H9 (cell line): ENCODE results near the gene ATG2B. TPM values are rescaled to one million over a fixed set of nuclear protein-coding genes. Genes with fewer than 3 reads are reported as not detected.

Source experiments
- DNase-seq: peaks from one replicate; pipeline ENCODE4 v3.0.0-alpha.2; 2017
- H2AFZ ChIP-seq: one replicate; pipeline ENCODE4 v1.6.1; 2013; ENCODE audit warnings: mild to moderate bottlenecking, low read length, control low read depth, moderate library complexity
- H2AK5ac ChIP-seq: 2 replicates; pipeline ENCODE4 v1.6.1; 2013; ENCODE audit warnings: low read length, control low read depth, mixed read lengths; ENCODE audit not compliant: insufficient read length
- H2BK120ac ChIP-seq: one replicate; pipeline ENCODE4 v1.6.1; 2013; ENCODE audit warnings: low read depth, mild to moderate bottlenecking, low read length, control low read depth, inconsistent platforms; ENCODE audit not compliant: poor library complexity, severe bottlenecking
- H2BK12ac ChIP-seq: 2 replicates; pipeline ENCODE4 v1.6.1; 2013; ENCODE audit warnings: low read length, control low read depth, mixed read lengths, low read depth; ENCODE audit not compliant: insufficient read length
- H2BK15ac ChIP-seq: 2 replicates; pipeline ENCODE4 v1.6.1; 2013; ENCODE audit warnings: low read depth, low read length, control low read depth
- H2BK20ac ChIP-seq: one replicate; pipeline ENCODE4 v1.6.1; 2013; ENCODE audit warnings: low read depth, mild to moderate bottlenecking, low read length, control low read depth, inconsistent platforms; ENCODE audit not compliant: poor library complexity, severe bottlenecking
- H2BK5ac ChIP-seq: 2 replicates; pipeline ENCODE4 v1.6.1; 2013; ENCODE audit warnings: low read length, control low read depth, mixed read lengths; ENCODE audit not compliant: insufficient read length
- H3K14ac ChIP-seq: 2 replicates; pipeline ENCODE4 v1.6.1; 2013; ENCODE audit warnings: low read length, control low read depth; ENCODE audit not compliant: insufficient read depth
- H3K18ac ChIP-seq: 2 replicates; pipeline ENCODE4 v1.6.1; 2013; ENCODE audit warnings: low read depth, mild to moderate bottlenecking, mixed read lengths, low read length, control low read depth; ENCODE audit not compliant: insufficient read length
- H3K23ac ChIP-seq: 2 replicates; pipeline ENCODE4 v1.6.1; 2013; ENCODE audit warnings: low read length, control low read depth, mixed read lengths, low read depth; ENCODE audit not compliant: insufficient read length
- H3K23me2 ChIP-seq: 2 replicates; pipeline ENCODE4 v1.6.1; 2013; ENCODE audit warnings: low read depth, mild to moderate bottlenecking, mixed read lengths, low read length, control low read depth; ENCODE audit not compliant: insufficient read length, poor library complexity, severe bottlenecking
- H3K27ac ChIP-seq: 2 replicates; pipeline ENCODE4 v1.5.1; 2013; ENCODE audit warnings: low read length, control low read depth, mixed read lengths, low read depth; ENCODE audit not compliant: insufficient read length
- H3K27me3 ChIP-seq: 2 replicates; pipeline ENCODE4 v1.6.1; 2013; ENCODE audit warnings: low read length, control low read depth, inconsistent platforms; ENCODE audit not compliant: insufficient read depth
- H3K4ac ChIP-seq: 2 replicates; pipeline ENCODE4 v1.6.1; 2013; ENCODE audit warnings: low read depth, mild to moderate bottlenecking, control low read depth, inconsistent platforms, low read length, moderate library complexity
- H3K4me1 ChIP-seq: 2 replicates; pipeline ENCODE4 v1.6.1; 2013; ENCODE audit warnings: low read length, control low read depth, inconsistent platforms; ENCODE audit not compliant: insufficient read depth
- H3K4me2 ChIP-seq: 2 replicates; pipeline ENCODE4 v1.6.1; 2013; ENCODE audit warnings: low read length, control low read depth, mixed read lengths; ENCODE audit not compliant: insufficient read length, insufficient read depth
- H3K56ac ChIP-seq: 2 replicates; pipeline ENCODE4 v1.6.1; 2013; ENCODE audit warnings: low read depth, mild to moderate bottlenecking, mixed read lengths, low read length, control low read depth; ENCODE audit not compliant: insufficient read length
- H3K79me1 ChIP-seq: 2 replicates; pipeline ENCODE4 v1.6.1; 2013; ENCODE audit warnings: low read depth, mild to moderate bottlenecking, moderate library complexity, low read length, control low read depth, inconsistent platforms; ENCODE audit not compliant: insufficient read depth, poor library complexity, severe bottlenecking
- H3K79me2 ChIP-seq: 2 replicates; pipeline ENCODE4 v1.6.1; 2013; ENCODE audit warnings: low read length, control low read depth, inconsistent platforms; ENCODE audit not compliant: insufficient read depth
- H3K9ac ChIP-seq: 2 replicates; pipeline ENCODE4 v1.6.1; 2013; ENCODE audit warnings: low read length, control low read depth, mixed read lengths; ENCODE audit not compliant: insufficient read length; ENCODE audit errors: extremely low read depth
- H3K9me3 ChIP-seq: one replicate; pipeline ENCODE4 v1.6.1; 2013; ENCODE audit warnings: low read depth, low read length, inconsistent platforms; ENCODE audit not compliant: control insufficient read depth
- H3T11ph ChIP-seq: one replicate; pipeline ENCODE4 v1.6.1; 2013; ENCODE audit warnings: mild to moderate bottlenecking, low read length, control low read depth, inconsistent platforms
- H4K20me1 ChIP-seq: one replicate; pipeline ENCODE4 v1.6.1; 2013; ENCODE audit not compliant: control insufficient read depth, insufficient read length, insufficient read depth
- H4K5ac ChIP-seq: 2 replicates; pipeline ENCODE4 v1.6.1; 2013; ENCODE audit warnings: low read depth, mild to moderate bottlenecking, mixed read lengths, low read length, control low read depth; ENCODE audit not compliant: insufficient read length
- H4K8ac ChIP-seq: replicated peaks from 2 replicates; pipeline ENCODE4 v1.6.1; 2013; ENCODE audit warnings: low read length, control low read depth, mixed read lengths, low read depth; ENCODE audit not compliant: insufficient read length
- H4K91ac ChIP-seq: 2 replicates; pipeline ENCODE4 v1.6.1; 2013; ENCODE audit warnings: low read depth, mild to moderate bottlenecking, moderate library complexity, mixed read lengths, low read length, control low read depth; ENCODE audit not compliant: insufficient read length
- H3K27ac Mint-ChIP-seq, 3 experiments: 2 replicates in 2 of 3; 3 replicates in 1 of 3; pipeline ENCODE4 v1.8.0; 2020 to 2021; ENCODE audit warnings: mixed read lengths in 3 of 3, mild to moderate bottlenecking in 1 of 3, moderate library complexity in 1 of 3
- H3K27me3 Mint-ChIP-seq: 2 replicates; pipeline ENCODE4 v1.8.0; 2021; ENCODE audit warnings: low read depth, mild to moderate bottlenecking, moderate library complexity, mixed read lengths
- H3K36me3 Mint-ChIP-seq, 3 experiments: 2 replicates in 2 of 3; 3 replicates in 1 of 3; pipeline ENCODE4 v1.8.0; 2020 to 2021; ENCODE audit warnings: low read depth in 3 of 3, mixed read lengths in 3 of 3; ENCODE audit not compliant: insufficient read depth in 1 of 3
- H3K4me1 Mint-ChIP-seq, 2 experiments: 2 replicates each; pipeline ENCODE4 v1.8.0; 2020; ENCODE audit warnings: mixed read lengths in 2 of 2
- H3K4me3 Mint-ChIP-seq, 2 experiments: 2 replicates in 1 of 2; 3 replicates in 1 of 2; pipeline ENCODE4 v1.8.0; 2020 to 2021; ENCODE audit warnings: mild to moderate bottlenecking in 2 of 2, mixed read lengths in 2 of 2, moderate library complexity in 1 of 2
- H3K9me3 Mint-ChIP-seq, 2 experiments: 2 replicates in 1 of 2; 3 replicates in 1 of 2; pipeline ENCODE4 v1.8.0; 2020; ENCODE audit warnings: mild to moderate bottlenecking in 2 of 2, mixed read lengths in 2 of 2, moderate library complexity in 1 of 2
- CTCF ChIP-seq: fragments of 200-600 bp; sonication (generic); conservative IDR thresholded peaks from 3 replicates; pipeline ENCODE4 v1.8.0; 2021; ENCODE audit warnings: antibody characterized with exemption, mild to moderate bottlenecking
- WGBS: extraction: QIAGEN DNeasy Blood & Tissue Kit; methylation state at CpG from one replicate; pipeline ENCODE4 v1.1.7; 2013; ENCODE audit warnings: missing lambda C conversion rate, low lambda C conversion rate, mixed read lengths; ENCODE audit not compliant: insufficient read length; ENCODE audit errors: extremely low coverage; 5-methylcytosine and 5-hydroxymethylcytosine counted together
- total RNA-seq: library from RNA; stranded (reverse); gene quantifications from 2 replicates; pipeline ENCODE4 v1.2.1, GENCODE V29; 2021

The ATG2B gene
- total RNA-seq, 1 experiment from 2014 or later, result 12.6 TPM

GRCh38 chr14:96399405-96399804, 36.3 kb upstream of the ATG2B start:
- Mint-ChIP-seq H3K4me1 (peaks cover 5 to 7% of the 10 kb centered on the region in 2 experiments), H3K27ac (peak overlapping the region; percentile 22 to 80 (median 49); a peak in 3 of 7 replicates), H3K36me3 (no peaks in the 10 kb centered on the region), H3K9me3 (no peaks in the 10 kb centered on the region), H3K4me3 (no peak overlapping the region; a peak in 1 of 5 replicates), H3K27me3 (no peaks in the 10 kb centered on the region; the same call in 1 of the 2 replicates)
- Histone ChIP-seq H3K14ac (no peak overlapping the region; the same call in 1 of the 2 replicates), H3K23me2 (no peaks in the 10 kb centered on the region), H2BK15ac (no peak overlapping the region), H3K27me3 (no peaks in the 10 kb centered on the region), H3K79me1 (no peaks in the 10 kb centered on the region), H2AFZ (no peak overlapping the region), H3K79me2 (no peaks in the 10 kb centered on the region), H4K5ac (no peak overlapping the region), H3K4ac (no peak overlapping the region), H3K9ac (no peak overlapping the region), H4K20me1 (no peaks in the 10 kb centered on the region), H3K4me1 (no peaks in the 10 kb centered on the region), H2BK120ac (no peak overlapping the region), H3K18ac (no peak overlapping the region), H3K27ac (no peak overlapping the region), H2BK12ac (no peak overlapping the region), H2AK5ac (no peak overlapping the region), H2BK5ac (no peak overlapping the region), H3K56ac (no peak overlapping the region), H3T11ph (no peak overlapping the region), H3K9me3 (no peaks in the 10 kb centered on the region), H3K4me2 (no peak overlapping the region), H4K8ac (no peak overlapping the region), H2BK20ac (no peak overlapping the region), H3K23ac (no peak overlapping the region), H4K91ac (no peak overlapping the region)
- no peak for DNase-seq
- no peak for TF ChIP-seq CTCF
- no CpG with 5 or more reads among the region's 9 CpGs for WGBS
